Measurements from ENCODE around the gene PDCD2L.
"Not testable (repeated sequence)": the region's sequence is repeated elsewhere in the genome, so short reads cannot be mapped to it uniquely, and the experiment has no call there.

Gene PDCD2L

DNA sequence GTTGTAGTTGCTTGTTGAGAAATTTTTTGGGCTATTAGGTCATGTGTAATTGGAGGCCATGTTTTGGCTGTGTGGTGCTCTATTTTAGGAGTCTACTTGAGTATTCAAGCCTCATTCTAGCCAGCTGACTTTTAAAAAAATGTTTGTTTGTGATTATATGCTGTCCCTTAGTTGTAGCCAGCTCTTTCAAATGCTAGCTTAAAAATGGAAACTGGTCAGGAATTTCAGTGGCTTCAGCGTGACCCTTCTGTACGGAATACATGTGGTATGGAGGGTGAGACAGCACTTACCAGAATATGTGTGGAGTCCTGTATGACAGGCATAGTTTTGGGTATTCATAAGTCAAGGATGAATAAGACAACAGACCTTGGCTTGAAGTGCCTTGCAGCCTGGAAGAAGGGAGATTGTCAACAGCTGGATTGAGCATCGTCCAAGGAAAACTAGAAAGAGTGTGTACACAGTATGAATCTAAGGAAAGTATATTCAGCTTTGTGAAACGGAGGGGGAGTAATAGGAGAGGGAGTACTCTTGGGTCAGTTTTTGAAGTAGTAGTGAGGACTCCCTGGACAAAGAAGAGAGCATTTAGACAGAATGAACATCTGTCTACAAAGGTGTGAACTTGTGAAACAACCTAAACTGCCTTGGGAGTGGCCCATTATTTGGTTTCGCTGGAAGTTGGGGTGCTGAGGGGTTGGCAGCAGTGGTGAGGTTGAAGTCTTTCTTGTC, 57.3 kb downstream of the PDCD2L start:
- no peak for FAIRE-seq

DNA sequence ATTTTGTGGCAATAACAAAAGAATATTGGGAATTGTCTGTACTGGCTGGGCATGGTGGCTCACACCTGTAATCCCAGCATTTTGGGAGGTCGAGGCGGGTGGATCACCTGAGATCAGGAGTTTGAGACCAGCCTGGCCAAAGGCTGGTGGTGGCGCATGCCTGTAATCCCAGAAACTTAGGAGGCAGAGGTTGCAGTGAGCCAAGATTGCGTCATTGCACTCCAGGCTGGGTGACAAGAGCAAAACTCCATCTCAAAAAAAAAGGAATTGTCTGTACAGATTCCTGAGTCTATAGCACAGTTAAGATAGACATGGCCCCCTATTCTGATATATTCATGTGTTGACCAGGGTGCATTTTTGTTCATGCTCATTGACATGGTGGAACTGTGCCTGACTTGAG, 60.6 kb downstream of the PDCD2L start:
- FAIRE-seq; DNase-seq (ENCODE audit: insufficient read length, low spot score): not testable (repeated sequence)

More for the DNA sequence above, 57.3 kb downstream of the PDCD2L start:
- no peak for DNase-seq (ENCODE audit: insufficient read length, low spot score)

DNA sequence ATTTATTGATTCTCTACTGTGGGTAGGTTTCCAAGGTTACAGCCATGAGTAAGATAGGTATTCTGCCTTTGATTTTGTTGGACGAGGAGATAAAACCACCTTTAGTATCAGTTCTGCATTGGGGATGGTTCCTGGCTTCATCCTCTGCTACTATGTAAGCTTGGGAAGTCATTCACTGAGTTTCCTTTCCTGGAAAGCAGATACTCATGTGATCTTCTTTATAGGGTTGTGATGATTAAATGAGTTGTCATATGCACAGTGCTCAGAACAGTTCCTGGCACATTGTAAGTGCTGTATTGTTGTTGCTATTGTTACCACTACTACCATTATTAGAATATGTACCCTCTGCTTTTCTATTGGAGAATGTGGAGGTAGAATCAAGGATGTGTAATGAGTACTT, 64.2 kb downstream of the PDCD2L start:
- no peak for FAIRE-seq
- no peak for DNase-seq (ENCODE audit: insufficient read length, low spot score)

DNA sequence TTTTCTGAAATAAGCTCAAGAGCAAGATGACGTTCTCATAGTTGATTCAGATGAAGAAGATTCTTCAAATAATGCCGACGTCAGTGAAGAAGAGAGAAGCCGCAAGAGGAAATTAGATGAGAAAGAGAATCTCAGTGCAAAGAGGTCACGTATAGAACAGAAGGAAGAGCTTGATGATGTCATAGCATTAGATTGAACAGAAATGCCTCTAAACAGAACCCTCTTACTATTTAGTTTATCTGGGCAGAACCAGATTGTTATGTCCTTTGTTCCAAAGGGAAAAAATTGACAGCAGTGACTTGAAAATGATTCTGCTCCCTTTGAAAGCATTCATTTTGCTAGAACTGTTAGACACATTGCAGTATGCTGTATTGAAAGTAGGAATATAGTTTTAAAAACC, 64.8 kb downstream of the PDCD2L start:
- not testable (repeated sequence) for DNase-seq (ENCODE audit: insufficient read length, low spot score); FAIRE-seq

DNA sequence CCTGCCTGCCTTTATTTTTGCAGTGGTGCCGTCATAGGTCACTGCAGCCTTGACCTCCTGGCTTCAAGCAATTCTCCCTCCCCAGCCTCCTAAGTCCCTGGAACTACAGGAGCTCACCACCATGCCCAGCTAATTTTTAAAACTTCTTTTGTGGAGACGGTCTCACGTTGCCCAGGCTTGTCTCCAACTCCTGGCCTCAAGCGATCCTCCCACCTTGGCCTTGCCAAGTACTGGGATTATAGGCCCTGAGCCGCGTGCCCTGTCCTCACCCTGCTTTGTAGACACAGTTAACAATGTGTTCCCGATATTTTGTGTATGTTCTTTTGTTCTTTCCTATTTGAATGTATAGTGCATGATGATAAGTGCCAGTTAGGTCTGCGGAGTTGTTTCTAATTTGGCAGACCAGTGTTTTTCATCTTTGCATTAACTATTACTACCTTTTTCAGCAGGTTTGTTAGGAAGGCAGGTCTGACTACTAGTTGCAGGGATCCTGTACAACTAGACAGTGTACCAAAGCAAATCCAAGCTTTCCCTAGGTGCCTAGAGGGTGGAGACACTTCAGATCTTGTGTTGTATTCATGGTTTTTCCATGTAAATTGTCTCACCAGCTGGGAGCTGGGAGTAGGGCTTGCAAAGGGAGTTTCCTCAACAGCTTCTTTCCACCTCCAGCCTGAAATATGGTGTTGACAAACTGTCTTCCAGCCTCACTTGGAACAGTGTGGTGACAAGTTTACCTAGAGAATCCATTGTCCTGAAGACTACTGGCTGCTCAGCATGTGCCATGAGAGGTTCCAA, 67.9 kb downstream of the PDCD2L start:
- DNase-seq (ENCODE audit: insufficient read length, low spot score) (no peak), FAIRE-seq (no peak)

DNA sequence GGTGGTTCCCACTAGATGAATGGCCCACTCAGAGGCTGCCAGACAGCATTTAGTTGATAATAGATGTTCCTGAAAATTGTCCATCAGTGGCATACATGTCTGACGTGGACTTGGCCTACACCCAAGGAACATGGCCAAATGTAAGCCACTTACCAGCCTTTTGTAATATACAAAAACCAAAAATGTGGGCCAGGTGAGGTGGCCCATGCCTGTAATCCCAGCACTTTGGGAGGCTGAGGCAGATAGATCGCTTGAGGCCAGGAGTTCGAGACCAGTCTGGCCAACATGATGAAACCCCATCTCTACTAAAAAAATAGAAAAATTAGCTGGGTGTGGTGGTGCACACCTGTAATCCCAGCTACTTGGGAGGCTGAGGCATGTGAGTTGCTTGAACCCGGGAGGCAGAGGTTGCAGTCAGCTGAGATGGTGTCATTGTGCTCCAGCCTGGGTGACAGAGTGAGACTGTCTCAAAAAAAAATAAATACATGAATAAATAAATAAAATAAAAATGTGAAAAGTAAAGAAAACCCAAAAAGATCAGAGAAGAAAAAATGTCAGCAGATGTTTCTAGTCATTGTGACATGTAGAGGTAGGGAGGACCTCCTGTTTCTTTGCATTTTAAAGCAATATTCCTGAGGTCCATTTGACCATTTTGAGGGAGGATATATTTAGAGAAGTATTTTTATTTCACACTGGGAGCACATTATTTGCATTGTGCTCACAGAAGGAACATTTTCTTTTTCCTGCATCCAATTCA, 70.2 kb downstream of the PDCD2L start:
- no peak for DNase-seq (ENCODE audit: insufficient read length, low spot score)
- no peak for FAIRE-seq

DNA sequence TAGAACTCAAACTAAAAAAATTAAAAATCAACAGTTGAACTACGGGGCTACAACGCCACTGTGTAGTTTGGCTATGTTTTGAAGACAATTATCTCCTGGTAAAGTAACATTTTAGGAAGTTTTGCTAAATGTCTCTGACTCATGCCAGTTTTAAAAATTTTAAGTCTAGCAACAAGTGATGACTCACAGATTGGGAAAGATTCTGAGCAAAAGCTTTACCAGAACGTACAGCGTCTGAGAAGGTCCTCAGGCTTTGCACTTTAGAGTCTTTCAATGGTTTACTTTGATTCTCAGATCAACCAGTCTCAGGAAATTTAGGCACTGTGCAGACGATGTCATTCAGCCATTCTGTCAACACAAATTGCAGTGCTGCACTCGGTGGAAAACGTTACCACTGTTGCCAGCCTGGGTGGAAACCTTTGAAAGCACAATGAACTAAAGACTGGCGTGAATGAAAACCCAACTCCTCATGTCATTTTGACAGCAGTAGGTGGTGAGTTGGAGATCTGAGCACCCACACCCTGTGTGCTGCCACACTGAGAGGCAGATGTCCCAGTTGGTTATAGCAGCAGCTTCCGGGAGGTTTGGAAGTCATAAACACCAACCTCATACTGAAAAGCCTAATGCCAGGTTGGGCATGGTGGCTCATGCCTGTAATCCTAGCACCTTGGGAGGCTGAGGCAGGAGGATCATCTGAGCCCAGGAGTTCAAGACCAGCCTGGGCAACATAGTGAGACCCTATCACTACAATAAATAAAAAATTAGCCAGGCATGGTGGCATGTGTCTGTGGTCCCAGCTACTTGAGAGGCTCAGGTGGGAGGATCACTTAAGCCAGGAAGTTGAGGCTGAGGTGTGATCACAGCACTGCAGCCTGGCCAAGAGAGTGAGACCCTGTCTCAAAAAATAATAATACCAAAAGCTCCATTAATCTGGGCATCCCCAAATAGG, 71.1 kb downstream of the PDCD2L start:
- DNase-seq (ENCODE audit: insufficient read length, low spot score) (no peak), FAIRE-seq (no peak)

All from HTR-8/SVneo (cell line).